Effector memory CD4-positive, alpha-beta T cell (primary cell): Measurements from ENCODE around the gene MACROH2A1.

Experiments used
- DNase-seq, 3 donors: peaks; one replicate each; pipeline ENCODE4 v3.0.0-alpha.2; 2020
- H3K27ac ChIP-seq: 2 replicates; pipeline ENCODE4 v1.7.0; 2013; ENCODE audit warnings: mild to moderate bottlenecking, low read length, moderate library complexity; ENCODE audit not compliant: insufficient read depth, poor library complexity, severe bottlenecking
- H3K27me3 ChIP-seq: replicated peaks from 2 replicates; pipeline ENCODE4 v1.7.0; 2013; ENCODE audit warnings: mild to moderate bottlenecking, low read length; ENCODE audit not compliant: insufficient read depth, control insufficient read depth, poor library complexity, severe bottlenecking
- H3K36me3 ChIP-seq: 2 replicates; pipeline ENCODE4 v1.7.0; 2013; ENCODE audit warnings: mild to moderate bottlenecking, low read length, moderate library complexity; ENCODE audit not compliant: control insufficient read depth, insufficient read depth
- H3K4me1 ChIP-seq: 2 replicates; pipeline ENCODE4 v1.7.0; 2013; ENCODE audit warnings: low read length, mild to moderate bottlenecking; ENCODE audit not compliant: control insufficient read depth, insufficient read depth, poor library complexity, severe bottlenecking
- H3K4me3 ChIP-seq: 2 replicates; pipeline ENCODE4 v1.7.0; 2013; ENCODE audit warnings: low read length, low read depth, mild to moderate bottlenecking; ENCODE audit not compliant: insufficient read depth, poor library complexity, severe bottlenecking
- H3K9me3 ChIP-seq: 2 replicates; pipeline ENCODE4 v1.7.0; 2013; ENCODE audit warnings: mild to moderate bottlenecking, low read length, moderate library complexity; ENCODE audit not compliant: control insufficient read depth

The MACROH2A1 gene

DNA sequence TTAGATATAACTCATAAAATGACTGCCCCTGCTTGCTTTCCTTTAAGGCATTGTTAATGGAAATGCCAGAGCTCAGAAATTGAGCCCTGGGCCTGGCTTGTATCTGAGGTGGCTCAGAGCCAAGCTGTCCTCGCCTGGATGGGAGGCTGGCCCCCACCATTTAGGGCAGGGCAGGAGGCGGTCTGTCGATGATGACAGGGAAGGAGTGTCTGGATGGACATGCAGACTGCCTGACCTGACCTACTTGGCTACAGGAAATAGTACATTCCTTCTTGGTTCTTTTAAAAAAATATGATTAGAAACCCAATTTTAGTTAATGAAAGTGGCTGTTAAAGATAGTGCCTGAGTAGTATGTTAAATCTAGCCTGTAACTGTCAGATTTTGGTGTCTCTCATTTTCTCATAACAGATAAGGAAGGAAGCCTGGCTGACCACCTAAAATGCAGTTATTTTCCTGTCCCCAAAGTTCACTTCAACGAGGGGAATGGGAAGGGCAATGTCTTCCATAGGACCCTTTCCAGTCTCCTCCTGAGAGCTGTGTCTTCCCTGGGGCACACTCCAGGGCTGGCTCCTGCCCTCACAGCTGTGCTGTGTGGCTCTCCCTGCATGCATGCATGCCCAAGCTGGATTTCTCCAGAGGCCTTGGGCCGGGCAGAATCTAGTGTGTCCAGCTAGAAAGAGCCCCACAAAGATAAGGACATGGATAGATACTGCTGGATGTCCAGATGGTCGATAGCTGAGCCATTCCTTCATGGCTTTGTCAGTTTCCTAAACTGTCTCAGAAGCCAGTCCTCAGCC lies 42.3 kb downstream of the MACROH2A1 start:
- peaks cover 31% of the 10 kb centered on the region for H3K36me3 ChIP-seq

GRCh38 chr5:135355169-135355568 lies 43.9 kb downstream of the MACROH2A1 start:
- Histone ChIP-seq H3K27me3 (no peaks in the 10 kb centered on the region), H3K36me3 (peaks cover 33% of the 10 kb centered on the region), H3K4me1 (no peaks in the 10 kb centered on the region), H3K27ac (no peak overlapping the region), H3K4me3 (no peak overlapping the region), H3K9me3 (no peaks in the 10 kb centered on the region)
- no peak for DNase-seq

More for the DNA sequence above, 42.3 kb downstream of the MACROH2A1 start:
- H3K9me3 ChIP-seq, result no peaks in the 10 kb centered on the region
- H3K4me3 ChIP-seq, result no peak overlapping the region
- no peak for DNase-seq
- H3K27ac ChIP-seq, result no peak overlapping the region
- H3K27me3 ChIP-seq, result no peaks in the 10 kb centered on the region
- no peaks in the 10 kb centered on the region for H3K4me1 ChIP-seq

- no peak for DNase-seq
- Histone ChIP-seq H3K9me3 (no peaks in the 10 kb centered on the region), H3K27ac (no peak overlapping the region), H3K36me3 (peaks cover 32% of the 10 kb centered on the region), H3K27me3 (no peaks in the 10 kb centered on the region), H3K4me3 (no peak overlapping the region), H3K4me1 (no peaks in the 10 kb centered on the region)
These were observed 44.9 kb downstream of the MACROH2A1 start for GRCh38 chr5:135353952-135354721.

DNA sequence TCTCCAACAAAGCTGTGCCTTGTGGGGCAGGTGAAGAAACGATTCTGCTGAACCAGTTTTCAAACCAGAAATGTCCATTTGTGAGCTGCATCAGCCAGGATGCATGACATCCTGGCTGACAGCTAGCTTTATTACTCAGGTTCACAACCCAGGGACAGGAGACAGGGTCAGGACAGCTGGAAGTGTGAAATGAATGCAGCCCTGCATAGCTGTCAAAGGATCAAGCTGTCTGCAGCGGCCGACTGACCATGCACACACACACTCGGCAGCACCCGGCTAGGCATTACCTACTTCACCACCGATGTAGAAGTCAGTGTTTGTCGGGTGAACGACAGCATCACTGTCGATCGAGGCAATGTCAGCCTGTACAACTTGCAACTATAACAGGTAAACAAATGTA lies 48.5 kb downstream of the MACROH2A1 start:
- Histone ChIP-seq H3K4me1 (no peaks in the 10 kb centered on the region), H3K27me3 (no peaks in the 10 kb centered on the region), H3K27ac (no peak overlapping the region), H3K36me3 (peaks cover 45% of the 10 kb centered on the region), H3K9me3 (no peaks in the 10 kb centered on the region), H3K4me3 (no peak overlapping the region)
- no peak for DNase-seq

DNA sequence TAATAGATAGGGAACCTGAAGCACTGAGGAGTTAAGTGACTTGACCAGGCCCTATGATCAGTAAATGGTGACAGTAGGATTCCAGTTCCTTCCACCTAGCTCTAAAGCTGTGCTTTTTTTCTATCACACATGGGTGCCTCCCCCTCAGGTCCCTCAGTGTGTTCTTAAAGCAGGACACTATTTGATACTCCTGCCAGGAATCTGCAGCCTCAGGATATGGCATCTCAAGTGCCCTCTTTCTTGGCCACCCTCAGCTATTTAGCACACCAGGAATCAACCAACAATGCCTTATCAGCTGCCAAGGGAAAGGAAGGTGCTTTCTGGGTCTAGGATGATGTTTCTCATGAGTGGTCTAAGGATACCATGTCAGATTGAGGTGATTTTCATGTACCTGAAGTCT lies 49.1 kb downstream of the MACROH2A1 start:
- Histone ChIP-seq H3K4me3 (no peak overlapping the region), H3K4me1 (no peaks in the 10 kb centered on the region), H3K9me3 (no peaks in the 10 kb centered on the region), H3K27ac (no peak overlapping the region), H3K36me3 (peaks cover 41% of the 10 kb centered on the region), H3K27me3 (no peaks in the 10 kb centered on the region)
- DNase-seq, result no peak

DNA sequence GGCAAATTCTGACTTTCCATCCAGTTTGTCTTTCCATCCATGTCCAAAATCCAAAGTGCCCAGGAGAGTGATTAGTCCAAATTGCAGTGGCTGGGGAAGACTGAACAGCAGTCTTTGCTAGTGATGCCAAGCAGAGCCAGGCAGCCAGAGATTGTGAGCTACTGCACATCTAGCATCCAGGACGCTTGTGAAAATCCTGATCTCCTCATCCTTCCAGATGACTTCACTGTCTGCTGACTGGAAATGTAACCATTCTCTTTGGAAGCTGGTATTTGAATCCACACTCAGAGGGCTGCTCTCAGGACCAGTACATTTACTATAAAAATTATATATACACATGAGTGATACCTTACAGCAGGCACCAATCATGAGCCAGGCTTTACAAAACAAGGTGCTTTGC lies 49.6 kb downstream of the MACROH2A1 start:
- Histone ChIP-seq H3K27ac (no peak overlapping the region), H3K4me3 (no peak overlapping the region), H3K4me1 (no peaks in the 10 kb centered on the region), H3K27me3 (no peaks in the 10 kb centered on the region), H3K9me3 (no peaks in the 10 kb centered on the region), H3K36me3 (peaks cover 42% of the 10 kb centered on the region)
- DNase-seq, result no peak

- DNase-seq, result no peak
These were observed 50.1 kb downstream of the MACROH2A1 start for GRCh38 chr5:135348918-135349317.

GRCh38 chr5:135347392-135347791 lies 51.6 kb downstream of the MACROH2A1 start:
- H3K4me1 ChIP-seq, result no peaks in the 10 kb centered on the region
- no peaks in the 10 kb centered on the region for H3K9me3 ChIP-seq
- no peak for DNase-seq
- no peak overlapping the region for H3K4me3 ChIP-seq
- no peaks in the 10 kb centered on the region for H3K27me3 ChIP-seq
- no peak overlapping the region for H3K27ac ChIP-seq
- peaks cover 49% of the 10 kb centered on the region for H3K36me3 ChIP-seq

More at GRCh38 chr5:135348918-135349317, 50.1 kb downstream of the MACROH2A1 start:
- Histone ChIP-seq H3K9me3 (no peaks in the 10 kb centered on the region), H3K36me3 (peaks cover 42% of the 10 kb centered on the region), H3K4me1 (no peaks in the 10 kb centered on the region), H3K27me3 (no peaks in the 10 kb centered on the region), H3K27ac (no peak overlapping the region), H3K4me3 (no peak overlapping the region)

DNA sequence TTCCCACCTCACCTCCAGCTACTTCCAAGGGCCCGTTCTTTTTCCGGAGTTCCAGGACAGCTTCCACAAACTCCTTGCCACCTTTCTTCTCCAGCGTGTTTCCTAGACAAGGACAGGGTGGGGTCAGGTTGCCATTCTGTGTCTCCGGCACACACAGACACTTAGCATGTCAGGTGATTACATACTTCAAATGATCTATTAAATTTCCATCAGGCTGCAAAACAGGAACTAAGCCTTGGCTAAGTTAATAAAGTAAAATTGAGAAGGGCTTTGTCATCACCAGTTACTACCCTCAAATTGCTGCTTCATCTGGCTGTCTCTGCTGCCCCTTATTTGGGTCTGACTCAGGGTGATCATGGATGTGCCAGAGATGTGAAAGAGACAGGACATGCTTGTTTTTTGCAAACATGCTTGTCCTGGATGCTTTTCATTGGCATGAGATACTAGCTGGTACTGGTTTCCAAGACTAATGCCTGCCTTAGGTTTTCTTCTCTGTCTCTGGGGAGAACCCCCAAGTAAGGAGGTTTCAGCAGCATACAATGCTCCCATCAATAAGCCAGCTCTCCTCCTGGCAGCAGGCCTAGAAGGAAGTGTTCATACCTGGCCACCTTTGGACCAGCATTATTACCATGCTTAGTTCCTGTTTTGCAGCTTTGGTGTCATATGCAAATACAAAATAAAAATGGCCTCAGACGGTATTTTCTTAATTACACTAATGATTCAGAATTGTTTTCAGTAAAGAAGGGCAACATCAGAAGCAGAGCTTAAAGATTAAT lies 52.9 kb downstream of the MACROH2A1 start:
- Histone ChIP-seq H3K36me3 (peaks cover 61% of the 10 kb centered on the region), H3K9me3 (no peaks in the 10 kb centered on the region), H3K27me3 (no peaks in the 10 kb centered on the region), H3K27ac (no peak overlapping the region), H3K4me3 (no peak overlapping the region), H3K4me1 (no peaks in the 10 kb centered on the region)
- DNase-seq, result no peak
